Measurements from ENCODE around the gene RPS4Y1. TPM values are rescaled to one million over a fixed set of nuclear protein-coding genes. Genes with fewer than 3 reads are reported as not detected.

RPS4Y1 gene
- total and polyA plus RNA-seq, 2 donors (not counting 3 experiments of a cell fraction or from before 2014, with no cell fraction given) = 335 to 704 TPM

GRCh38 chrY:2885880-2886279 is 44.5 kb downstream of the RPS4Y1 start:
- DNase-seq (ENCODE audit: low read depth, low spot score) (no peak), FAIRE-seq (no peak)
- no peaks in the 10 kb centered on the region for H3K27me3 ChIP-seq (ENCODE audit: control insufficient read depth in 2 of 2, insufficient read depth in 2 of 2, low read length in 2 of 2)
- H3K4me2 ChIP-seq (ENCODE audit: insufficient read depth, low read length) = no peak overlapping the region
- TF ChIP-seq FOS (IDR thresholded peaks at IDR 0.05; ENCODE audit: borderline replicate concordance, insufficient read depth, low read length) (no peak), MAX (IDR thresholded peaks at IDR 0.05; ENCODE audit: insufficient read depth, insufficient read length) (no peak), CTCF (IDR thresholded peaks at IDR 0.05; ENCODE audit: extremely low read depth in 1 of 2, insufficient read depth in 1 of 2, low read depth in 1 of 2, low read length in 2 of 2) (no peak), GATA2 (IDR thresholded peaks at IDR 0.05; ENCODE audit: insufficient read depth, insufficient read length, low read depth, low read length) (no peak), EZH2 (IDR thresholded peaks at IDR 0.05; ENCODE audit: borderline replicate concordance, low read depth, low read length, severe bottlenecking) (no peak)
- H3K4me3 ChIP-seq (replicated peaks in 1 of 3; ENCODE audit: insufficient read depth in 1 of 3, low read depth in 1 of 3, low read length in 3 of 3) = no peak overlapping the region
- ChIA-PET POLR2A (no interaction called here), CTCF (no interaction called here)
- intact Hi-C loops (cut with micrococcal nuclease) (loop anchor here (5.0 kb wide), 1 partner anchor 116 kb away; no protein-coding TSS in a partner anchor), dilution Hi-C loops (cut with MboI; ENCODE audit: extremely low pct_ligation_motif_present, low sequenced_read_pairs) (no loop called here)
- H4K20me1 ChIP-seq (replicated peaks; ENCODE audit: control insufficient read depth, extremely low read depth, insufficient read depth, low read length) = no peaks in the 10 kb centered on the region
- H3K4me1 ChIP-seq (ENCODE audit: control insufficient read depth, extremely low read depth, insufficient read depth, low read length) = peaks cover 22% of the 10 kb centered on the region
- H3K9ac ChIP-seq (replicated peaks; ENCODE audit: extremely low read depth, insufficient read depth, low read length) = no peak overlapping the region
- no peak overlapping the region for H3K27ac ChIP-seq (ENCODE audit: insufficient read depth, low read depth, low read length)
- H3K9me1 ChIP-seq (replicated peaks; ENCODE audit: control insufficient read depth, extremely low read depth, insufficient read depth, low read length) = no peaks in the 10 kb centered on the region
- H3K9me3 ChIP-seq (replicated peaks; ENCODE audit: control insufficient read depth, insufficient read depth, low read length) = no peaks in the 10 kb centered on the region
- no TSS peak for BruUV-seq (replicated peaks)
- no peak overlapping the region for H2AFZ ChIP-seq (ENCODE audit: low read depth, low read length)
- H3K36me3 ChIP-seq (ENCODE audit: control insufficient read depth in 2 of 2, extremely low read depth in 1 of 2, insufficient read depth in 2 of 2, low read length in 2 of 2) = no peaks in the 10 kb centered on the region
- H3K79me2 ChIP-seq (ENCODE audit: control insufficient read depth, insufficient read depth, low read length) = no peaks in the 10 kb centered on the region

Measured in endothelial cell of umbilical vein (primary cell).